ENCODE results near the gene CDC16. TPM values are rescaled to one million over a fixed set of nuclear protein-coding genes. Genes with fewer than 3 reads are reported as not detected.
"Not testable (repeated sequence)": the region's sequence is repeated elsewhere in the genome, so short reads cannot be mapped to it uniquely, and the experiment has no call there.

Gene CDC16
- total RNA-seq, 2 donors from 2014 or later = 35.7 to 47.9 TPM

- no peak for DNase-seq
- intact Hi-C loops (cut with DNase I) = no loop called here
- H3K27me3 ChIP-seq = no peaks in the 10 kb centered on the region
- H3K9me3 ChIP-seq = no peaks in the 10 kb centered on the region
- no peak overlapping the region for H3K4me3 ChIP-seq
- H3K27ac ChIP-seq = no peak overlapping the region
- H3K4me1 ChIP-seq = no peaks in the 10 kb centered on the region
- TF ChIP-seq, protein P1, sequence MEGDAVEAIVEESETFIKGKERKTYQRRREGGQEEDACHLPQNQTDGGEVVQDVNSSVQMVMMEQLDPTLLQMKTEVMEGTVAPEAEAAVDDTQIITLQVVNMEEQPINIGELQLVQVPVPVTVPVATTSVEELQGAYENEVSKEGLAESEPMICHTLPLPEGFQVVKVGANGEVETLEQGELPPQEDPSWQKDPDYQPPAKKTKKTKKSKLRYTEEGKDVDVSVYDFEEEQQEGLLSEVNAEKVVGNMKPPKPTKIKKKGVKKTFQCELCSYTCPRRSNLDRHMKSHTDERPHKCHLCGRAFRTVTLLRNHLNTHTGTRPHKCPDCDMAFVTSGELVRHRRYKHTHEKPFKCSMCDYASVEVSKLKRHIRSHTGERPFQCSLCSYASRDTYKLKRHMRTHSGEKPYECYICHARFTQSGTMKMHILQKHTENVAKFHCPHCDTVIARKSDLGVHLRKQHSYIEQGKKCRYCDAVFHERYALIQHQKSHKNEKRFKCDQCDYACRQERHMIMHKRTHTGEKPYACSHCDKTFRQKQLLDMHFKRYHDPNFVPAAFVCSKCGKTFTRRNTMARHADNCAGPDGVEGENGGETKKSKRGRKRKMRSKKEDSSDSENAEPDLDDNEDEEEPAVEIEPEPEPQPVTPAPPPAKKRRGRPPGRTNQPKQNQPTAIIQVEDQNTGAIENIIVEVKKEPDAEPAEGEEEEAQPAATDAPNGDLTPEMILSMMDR (IDR thresholded peaks at IDR 0.05) = no peak
- H3K9ac ChIP-seq (ENCODE audit: low read depth in 2 of 2, low read length in 2 of 2) = no peak overlapping the region
- peaks cover 7% of the 10 kb centered on the region for H3K36me3 ChIP-seq
Observed at GRCh38 chr13:114241918-114242317, 7.2 kb downstream of the CDC16 start.

DNA sequence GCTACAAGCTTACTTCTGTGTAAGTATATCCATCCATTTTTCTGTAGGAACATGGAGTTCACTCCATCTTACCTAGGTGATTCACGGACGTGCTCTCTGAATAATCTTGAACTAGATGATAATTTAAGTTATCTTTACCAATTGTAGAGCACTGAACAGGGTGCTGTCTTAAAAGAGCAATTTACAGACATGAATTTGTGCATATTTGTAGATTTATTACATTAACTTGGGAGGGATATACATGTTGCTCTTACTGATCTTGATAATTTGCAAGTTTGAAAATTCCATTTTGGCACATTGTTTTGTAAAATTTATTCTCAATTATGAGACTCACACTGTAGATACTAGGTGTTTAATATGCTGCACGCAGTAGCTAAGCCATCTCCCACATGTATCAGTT lies 9.3 kb downstream of the CDC16 start:
- Histone ChIP-seq H3K4me1 (no peaks in the 10 kb centered on the region), H3K9ac (ENCODE audit: low read depth in 2 of 2, low read length in 2 of 2) (no peak overlapping the region), H3K9me3 (no peaks in the 10 kb centered on the region), H3K27ac (no peak overlapping the region), H3K4me3 (no peak overlapping the region), H3K36me3 (peaks cover 11% of the 10 kb centered on the region), H3K27me3 (no peaks in the 10 kb centered on the region)
- no peak for DNase-seq
- TF ChIP-seq, protein P1 (IDR thresholded peaks at IDR 0.05) = no peak
- intact Hi-C loops (cut with DNase I) = no loop called here

GRCh38 chr13:114244637-114245036 lies 9.9 kb downstream of the CDC16 start:
- no peaks in the 10 kb centered on the region for H3K27me3 ChIP-seq
- no peaks in the 10 kb centered on the region for H3K9me3 ChIP-seq
- no peak overlapping the region for H3K4me3 ChIP-seq
- H3K36me3 ChIP-seq = peaks cover 13% of the 10 kb centered on the region
- no peak for DNase-seq
- no peak overlapping the region for H3K27ac ChIP-seq
- TF ChIP-seq, protein P1 (IDR thresholded peaks at IDR 0.05) = no peak
- no peak overlapping the region for H3K9ac ChIP-seq (ENCODE audit: low read depth in 2 of 2, low read length in 2 of 2)
- no peaks in the 10 kb centered on the region for H3K4me1 ChIP-seq
- intact Hi-C loops (cut with DNase I) = no loop called here

DNA sequence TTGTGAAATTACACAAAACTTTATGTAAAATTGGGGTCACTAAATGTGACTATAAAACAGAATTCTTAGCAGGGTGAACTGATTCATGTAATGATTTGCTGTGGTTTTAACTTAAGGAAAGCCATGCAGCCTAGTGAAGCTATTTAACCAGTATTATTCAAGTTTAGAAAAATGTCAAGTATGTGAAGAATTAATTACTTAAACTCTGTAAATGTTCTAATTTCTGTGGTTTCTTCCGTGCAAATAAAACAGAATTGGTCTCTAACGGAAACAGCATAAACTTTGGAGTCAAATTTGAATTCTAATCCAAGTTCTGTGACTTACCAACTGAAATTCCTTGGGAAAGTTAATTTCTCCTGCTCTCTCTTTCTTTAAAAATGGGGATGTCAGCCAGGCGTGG lies 13.3 kb downstream of the CDC16 start:
- H3K9ac ChIP-seq (ENCODE audit: low read depth in 2 of 2, low read length in 2 of 2) = no peak overlapping the region
- no peaks in the 10 kb centered on the region for H3K4me1 ChIP-seq
- no peak overlapping the region for H3K27ac ChIP-seq
- peaks cover 9% of the 10 kb centered on the region for H3K36me3 ChIP-seq
- intact Hi-C loops (cut with DNase I) = no loop called here
- DNase-seq = no peak
- H3K4me3 ChIP-seq = no peak overlapping the region
- TF ChIP-seq, protein P1 (IDR thresholded peaks at IDR 0.05) = no peak
- no peaks in the 10 kb centered on the region for H3K9me3 ChIP-seq
- no peaks in the 10 kb centered on the region for H3K27me3 ChIP-seq

GRCh38 chr13:114249077-114249476 lies 14.4 kb downstream of the CDC16 start:
- TF ChIP-seq, protein P1 (IDR thresholded peaks at IDR 0.05) = no peak
- H3K9me3 ChIP-seq = no peaks in the 10 kb centered on the region
- intact Hi-C loops (cut with DNase I) = no loop called here
- no peaks in the 10 kb centered on the region for H3K4me1 ChIP-seq
- H3K27ac ChIP-seq = no peak overlapping the region
- no peaks in the 10 kb centered on the region for H3K27me3 ChIP-seq
- peaks cover 9% of the 10 kb centered on the region for H3K36me3 ChIP-seq
- no peak overlapping the region for H3K9ac ChIP-seq (ENCODE audit: low read depth in 2 of 2, low read length in 2 of 2)
- H3K4me3 ChIP-seq = no peak overlapping the region
- peak; percentile 33 for DNase-seq

- H3K4me3 ChIP-seq; DNase-seq; H3K36me3 ChIP-seq; H3K27me3 ChIP-seq; H3K9me3 ChIP-seq; H3K4me1 ChIP-seq; H3K9ac ChIP-seq (ENCODE audit: low read depth in 2 of 2, low read length in 2 of 2); intact Hi-C loops (cut with DNase I); H3K27ac ChIP-seq: not testable (repeated sequence)
Observed at GRCh38 chr13:114251639-114252440, 17.1 kb downstream of the CDC16 start.
